HG02885 (cell line): ENCODE data around the gene SLC40A1.
A peak's percentile ranks its signal among the peaks of the same experiment; 100 is the strongest.

Experiments used
- ATAC-seq: cut with Tn5 transposase; IDR thresholded peaks from one replicate; pipeline ENCODE4 v1.9.1; 2021; ENCODE audit warnings: mild to moderate bottlenecking; ENCODE audit not compliant: unreplicated experiment, poor library complexity

Gene SLC40A1

GRCh38 chr2:189601043-189601442 is 20.5 kb upstream of the SLC40A1 start:
- ATAC-seq: no peak

- no peak for ATAC-seq
Observed at GRCh38 chr2:189599245-189599644, 18.7 kb upstream of the SLC40A1 start.

- ATAC-seq: no peak
Observed at GRCh38 chr2:189595417-189595816, 14.8 kb upstream of the SLC40A1 start.

- no peak for ATAC-seq
Observed at GRCh38 chr2:189594305-189594704, 13.7 kb upstream of the SLC40A1 start.

GRCh38 chr2:189593115-189593514 is 12.5 kb upstream of the SLC40A1 start:
- ATAC-seq: no peak

GRCh38 chr2:189592353-189592984 is 11.9 kb upstream of the SLC40A1 start:
- no peak for ATAC-seq

- no peak for ATAC-seq
Observed at GRCh38 chr2:189587780-189588179, 7.2 kb upstream of the SLC40A1 start.

GRCh38 chr2:189585226-189585756 is 4.7 kb upstream of the SLC40A1 start:
- ATAC-seq: no peak

- no peak for ATAC-seq
Observed at GRCh38 chr2:189584686-189585085, 4.1 kb upstream of the SLC40A1 start.

- ATAC-seq: no peak
Observed at GRCh38 chr2:189583227-189584198, 2.9 kb upstream of the SLC40A1 start.

GRCh38 chr2:189582809-189583192 is 2.2 kb upstream of the SLC40A1 start:
- ATAC-seq: no peak

- ATAC-seq: no peak
Observed at GRCh38 chr2:189582140-189582808, 1.7 kb upstream of the SLC40A1 start.

- peak; percentile 1 for ATAC-seq
Observed at GRCh38 chr2:189581354-189582139, 961 bp upstream of the SLC40A1 start.

- peak; percentile 31 for ATAC-seq
Observed at GRCh38 chr2:189580241-189580651, 340 bp downstream of the SLC40A1 start.

- ATAC-seq: no peak
Observed at GRCh38 chr2:189579585-189580186, 900 bp downstream of the SLC40A1 start.

- no peak for ATAC-seq
Observed at GRCh38 chr2:189578272-189578950, 2.2 kb downstream of the SLC40A1 start.

- no peak for ATAC-seq
Observed at GRCh38 chr2:189577121-189577520, 3.5 kb downstream of the SLC40A1 start.

- no peak for ATAC-seq
Observed at GRCh38 chr2:189576396-189576795, 4.2 kb downstream of the SLC40A1 start.
